Lower lobe of right lung (tissue), 2 donors: ENCODE data around the gene DHRS3. TPM values are rescaled to one million over a fixed set of nuclear protein-coding genes. Genes with fewer than 3 reads are reported as not detected.
"Not testable (repeated sequence)": the region's sequence is repeated elsewhere in the genome, so short reads cannot be mapped to it uniquely, and the experiment has no call there.

Experiments used
- ATAC-seq, 2 donors: fragments of 200-7000 bp; cut with Tn5 transposase; one replicate each; pipeline ENCODE4 v1.9.1; 2020 to 2022; ENCODE audit warnings: mild to moderate bottlenecking in 2 of 2, moderate library complexity in 2 of 2
- DNase-seq: peaks from one replicate; pipeline ENCODE4 v3.0.0-alpha.2; 2020
- H3K27ac ChIP-seq: fragments of 200-600 bp; one replicate; pipeline ENCODE4 v1.8.0; 2022
- H3K27me3 ChIP-seq: fragments of 200-600 bp; one replicate; pipeline ENCODE4 v1.8.0; 2022; ENCODE audit warnings: low read depth
- H3K36me3 ChIP-seq: fragments of 200-600 bp; one replicate; pipeline ENCODE4 v1.8.0; 2022; ENCODE audit warnings: mild to moderate bottlenecking
- H3K4me1 ChIP-seq: fragments of 200-600 bp; one replicate; pipeline ENCODE4 v1.8.0; 2022
- H3K4me3 ChIP-seq: fragments of 200-600 bp; one replicate; pipeline ENCODE4 v1.8.0; 2022; ENCODE audit warnings: mild to moderate bottlenecking
- H3K9me3 ChIP-seq: fragments of 200-600 bp; one replicate; pipeline ENCODE4 v1.8.0; 2022
- CTCF ChIP-seq: fragments of 200-600 bp; IDR thresholded peaks from one replicate; pipeline ENCODE4 v1.8.0; 2022; ENCODE audit warnings: antibody characterized with exemption, mild to moderate bottlenecking
- intact Hi-C: fragments of 100-400 bp; cut with DNase I; formaldehyde crosslinking; loops from one replicate; pipeline ENCODE4 v1.11.0; 2022
- total RNA-seq: library from RNA; stranded (reverse); fragmentation: NEBNext Ultra II Directional; extraction: Animal tissue kit (Norgen Biotek cat#: 25700); gene quantifications from one replicate; pipeline ENCODE4 v1.2.1, GENCODE V29; 2021
- donor health status: DM: no; HTN: yes; CAD: no; lungs with severe emphysema.

Gene DHRS3
- total RNA-seq, 1 donor from 2014 or later, result 135 TPM

- no peaks in the 10 kb centered on the region for H3K36me3 ChIP-seq
- no peak for TF ChIP-seq CTCF
- ATAC-seq (no peak), DNase-seq (no peak)
- H3K4me1 ChIP-seq, result peaks cover 3% of the 10 kb centered on the region
- H3K9me3 ChIP-seq, result no peaks in the 10 kb centered on the region
- intact Hi-C loops, result no loop called here
- H3K27ac ChIP-seq, result no peak overlapping the region
- no peaks in the 10 kb centered on the region for H3K27me3 ChIP-seq
- H3K4me3 ChIP-seq, result no peak overlapping the region
Observed at GRCh38 chr1:12654004-12654567, 36.1 kb upstream of the DHRS3 start.

GRCh38 chr1:12649971-12650421, 32.0 kb upstream of the DHRS3 start:
- H3K9me3 ChIP-seq, result no peaks in the 10 kb centered on the region
- no peak for DNase-seq
- no peak for TF ChIP-seq CTCF
- no peaks in the 10 kb centered on the region for H3K36me3 ChIP-seq
- no peak for ATAC-seq
- no peak overlapping the region for H3K4me3 ChIP-seq
- intact Hi-C loops, result no loop called here
- no peaks in the 10 kb centered on the region for H3K27me3 ChIP-seq
- H3K4me1 ChIP-seq, result no peaks in the 10 kb centered on the region
- H3K27ac ChIP-seq, result no peak overlapping the region

- Histone ChIP-seq H3K4me1 (no peaks in the 10 kb centered on the region), H3K9me3 (no peaks in the 10 kb centered on the region), H3K27ac (no peak overlapping the region), H3K4me3 (no peak overlapping the region), H3K27me3 (no peaks in the 10 kb centered on the region), H3K36me3 (no peaks in the 10 kb centered on the region)
- ATAC-seq (no peak), DNase-seq (no peak)
- intact Hi-C loops, result no loop called here
- TF ChIP-seq CTCF, result no peak
Observed at GRCh38 chr1:12648741-12649140, 30.7 kb upstream of the DHRS3 start.

GRCh38 chr1:12645401-12645800, 27.4 kb upstream of the DHRS3 start:
- ATAC-seq, DNase-seq, H3K4me1 ChIP-seq, H3K4me3 ChIP-seq, H3K36me3 ChIP-seq, H3K27me3 ChIP-seq, H3K27ac ChIP-seq, intact Hi-C loops: not testable (repeated sequence)
- peaks cover 14% of the 10 kb centered on the region for H3K9me3 ChIP-seq

GRCh38 chr1:12644829-12645228, 26.8 kb upstream of the DHRS3 start:
- intact Hi-C loops, result no loop called here
- H3K4me1 ChIP-seq, result no peaks in the 10 kb centered on the region
- TF ChIP-seq CTCF, result no peak
- H3K36me3 ChIP-seq, result no peaks in the 10 kb centered on the region
- H3K4me3 ChIP-seq, result no peak overlapping the region
- DNase-seq, result no peak
- H3K27ac ChIP-seq, result no peak overlapping the region
- no peaks in the 10 kb centered on the region for H3K27me3 ChIP-seq
- no peak for ATAC-seq
- peaks cover 20% of the 10 kb centered on the region for H3K9me3 ChIP-seq

GRCh38 chr1:12644237-12644636, 26.2 kb upstream of the DHRS3 start:
- intact Hi-C loops, result no loop called here
- no peak for TF ChIP-seq CTCF
- H3K36me3 ChIP-seq, result no peaks in the 10 kb centered on the region
- H3K27me3 ChIP-seq, result no peaks in the 10 kb centered on the region
- DNase-seq (no peak), ATAC-seq (no peak)
- peaks cover 25% of the 10 kb centered on the region for H3K9me3 ChIP-seq
- H3K27ac ChIP-seq, result no peak overlapping the region
- H3K4me3 ChIP-seq, result no peak overlapping the region
- no peaks in the 10 kb centered on the region for H3K4me1 ChIP-seq
